Thoracic aorta (tissue), 2 donors: ENCODE measurements around the gene ATP2B1. TPM values are rescaled to one million over a fixed set of nuclear protein-coding genes. Genes with fewer than 3 reads are reported as not detected.

Experiments
- ATAC-seq: fragments of 150-250 bp; one replicate; pipeline ENCODE4 v1.8.0; 2017; ENCODE audit warnings: low read depth; ENCODE audit not compliant: insufficient number of reproducible peaks, low FRiP score
- DNase-seq: peaks from one replicate; pipeline ENCODE4 v3.0.0-alpha.2; 2020; ENCODE audit warnings: low spot score
- H3K27ac ChIP-seq, 2 donors: fragments of 200-600 bp; sonication (generic); 1 replicate in 1 of 2; 2 replicates in 1 of 2; pipeline ENCODE4 v1.5.1; 2016; ENCODE audit warnings: mild to moderate bottlenecking in 2 of 2, moderate library complexity in 2 of 2
- H3K27me3 ChIP-seq: fragments of 200-600 bp; sonication (generic); replicated peaks from 2 replicates; pipeline ENCODE4 v1.6.0; 2016; ENCODE audit warnings: mild to moderate bottlenecking; ENCODE audit not compliant: insufficient read depth
- H3K36me3 ChIP-seq: fragments of 200-600 bp; sonication (generic); one replicate; pipeline ENCODE4 v1.5.1; 2016
- H3K4me1 ChIP-seq, 2 donors: fragments of 200-600 bp; sonication (generic); 1 replicate in 1 of 2; 2 replicates in 1 of 2; pipeline versions ENCODE4 v1.5.1 to v1.6.0; 2016; ENCODE audit warnings: low read depth in 2 of 2, mild to moderate bottlenecking in 1 of 2; ENCODE audit not compliant: control insufficient read depth in 1 of 2
- H3K4me3 ChIP-seq: fragments of 200-600 bp; sonication (generic); 2 replicates; pipeline ENCODE4 v1.5.1; 2016; ENCODE audit warnings: mild to moderate bottlenecking
- H3K9me3 ChIP-seq: fragments of 200-600 bp; sonication (generic); 2 replicates; pipeline ENCODE4 v1.5.1; 2016
- CTCF ChIP-seq: fragments of 200-600 bp; sonication (generic); IDR thresholded peaks from one replicate; pipeline ENCODE4 v1.5.1; 2019; ENCODE audit warnings: antibody characterized with exemption
- total RNA-seq, 2 donors: library from RNA; depleted of rRNA; stranded (reverse); fragments of >200 nt; gene quantifications; one replicate each; pipeline versions ENCODE4 v1.1.0 to v1.2.3, GENCODE V29; 2016

Gene ATP2B1
- total RNA-seq, 2 donors from 2014 or later = 17.7 to 21.2 TPM

GRCh38 chr12:89685363-89685972 is 23.2 kb downstream of the ATP2B1 start:
- ATAC-seq (no peak), DNase-seq (no peak)
- Histone ChIP-seq H3K9me3 (peaks cover 12% of the 10 kb centered on the region), H3K27ac (no peak overlapping the region), H3K27me3 (no peaks in the 10 kb centered on the region), H3K4me3 (no peak overlapping the region), H3K4me1 (no peaks in the 10 kb centered on the region), H3K36me3 (no peaks in the 10 kb centered on the region)
- TF ChIP-seq CTCF = no peak

- TF ChIP-seq CTCF = no peak
- Histone ChIP-seq H3K9me3 (peaks cover 18% of the 10 kb centered on the region), H3K4me3 (no peak overlapping the region), H3K4me1 (no peaks in the 10 kb centered on the region), H3K36me3 (no peaks in the 10 kb centered on the region), H3K27ac (no peak overlapping the region), H3K27me3 (no peaks in the 10 kb centered on the region)
- DNase-seq (no peak), ATAC-seq (no peak)
These were observed 24.5 kb downstream of the ATP2B1 start for GRCh38 chr12:89684136-89684535.

GRCh38 chr12:89682284-89682683 is 26.4 kb downstream of the ATP2B1 start:
- ATAC-seq (no peak), DNase-seq (no peak)
- Histone ChIP-seq H3K27ac (no peak overlapping the region), H3K4me1 (no peaks in the 10 kb centered on the region), H3K27me3 (no peaks in the 10 kb centered on the region), H3K9me3 (peaks cover 18% of the 10 kb centered on the region), H3K36me3 (no peaks in the 10 kb centered on the region), H3K4me3 (no peak overlapping the region)
- TF ChIP-seq CTCF = no peak

GRCh38 chr12:89680409-89680808 is 28.2 kb downstream of the ATP2B1 start:
- Histone ChIP-seq H3K27me3 (no peaks in the 10 kb centered on the region), H3K36me3 (no peaks in the 10 kb centered on the region), H3K4me3 (no peak overlapping the region), H3K9me3 (peaks cover 18% of the 10 kb centered on the region), H3K4me1 (no peaks in the 10 kb centered on the region), H3K27ac (no peak overlapping the region)
- DNase-seq (no peak), ATAC-seq (no peak)
- TF ChIP-seq CTCF = no peak

GRCh38 chr12:89679631-89680030 is 29.0 kb downstream of the ATP2B1 start:
- Histone ChIP-seq H3K36me3 (no peaks in the 10 kb centered on the region), H3K27ac (no peak overlapping the region), H3K9me3 (peaks cover 18% of the 10 kb centered on the region), H3K4me1 (no peaks in the 10 kb centered on the region), H3K27me3 (no peaks in the 10 kb centered on the region), H3K4me3 (no peak overlapping the region)
- no peak for ATAC-seq
- no peak for DNase-seq
- TF ChIP-seq CTCF = no peak
